GM19438 (cell line): ENCODE data around the gene COL18A1.

ENCODE experiments used
- ATAC-seq: cut with Tn5 transposase; IDR thresholded peaks from one replicate; pipeline ENCODE4 v1.9.1; 2021; ENCODE audit warnings: low read depth; ENCODE audit not compliant: unreplicated experiment

The COL18A1 gene

GRCh38 chr21:45423201-45423955, 18.4 kb downstream of the COL18A1 start:
- no peak for ATAC-seq

- no peak for ATAC-seq
Observed at GRCh38 chr21:45423968-45424853, 19.2 kb downstream of the COL18A1 start.

GRCh38 chr21:45424854-45425795, 20.2 kb downstream of the COL18A1 start:
- ATAC-seq = no peak

- ATAC-seq = no peak
Observed at GRCh38 chr21:45427331-45428271, 22.6 kb downstream of the COL18A1 start.

GRCh38 chr21:45428534-45428933, 23.6 kb downstream of the COL18A1 start:
- ATAC-seq = no peak

- no peak for ATAC-seq
Observed at GRCh38 chr21:45429221-45430175, 24.5 kb downstream of the COL18A1 start.

- no peak for ATAC-seq
Observed at GRCh38 chr21:45430521-45431501, 25.8 kb downstream of the COL18A1 start.

- ATAC-seq = no peak
Observed at GRCh38 chr21:45431781-45432572, 27.0 kb downstream of the COL18A1 start.

- no peak for ATAC-seq
Observed at GRCh38 chr21:45432575-45433255, 27.8 kb downstream of the COL18A1 start.

- ATAC-seq = no peak
Observed at GRCh38 chr21:45433301-45433700, 28.3 kb downstream of the COL18A1 start.

- no peak for ATAC-seq
Observed at GRCh38 chr21:45433911-45434644, 29.1 kb downstream of the COL18A1 start.

- no peak for ATAC-seq
Observed at GRCh38 chr21:45434645-45435217, 29.8 kb downstream of the COL18A1 start.

- ATAC-seq = no peak
Observed at GRCh38 chr21:45435405-45435981, 30.5 kb downstream of the COL18A1 start.

GRCh38 chr21:45436351-45437065, 31.5 kb downstream of the COL18A1 start:
- ATAC-seq = no peak
